Activated CD8-positive, alpha-beta T cell treated with anti-CD3 and anti-CD28 coated beads for 36 hours (primary cell): ENCODE results near the gene ZNF609. TPM values are rescaled to one million over a fixed set of nuclear protein-coding genes. Genes with fewer than 3 reads are reported as not detected.

Experiments used
- ATAC-seq: fragments of 200-7000 bp; cut with Tn5 transposase; one replicate; pipeline ENCODE4 v1.10.0; 2021; ENCODE audit warnings: mild to moderate bottlenecking, moderate library complexity
- CTCF ChIA-PET: fragments of 350-600 bp; sonication (Branson Sonifier 250); formaldehyde crosslinking; loops from one replicate; lab custom pipeline; 2021; ENCODE audit warnings: antibody characterized with exemption; lab: Charles Lee
- POLR2A ChIA-PET: fragments of 350-600 bp; sonication (Branson Sonifier 250); formaldehyde crosslinking; loops from one replicate; lab custom pipeline; 2021; ENCODE audit warnings: antibody characterized with exemption; lab: Charles Lee
- DNase-seq: peaks from one replicate; pipeline ENCODE4 v3.0.0-alpha.2; 2020
- H3K27ac Mint-ChIP-seq: one replicate; pipeline ENCODE4 v1.8.0; 2021; ENCODE audit warnings: mild to moderate bottlenecking, mixed read lengths
- H3K27me3 Mint-ChIP-seq: one replicate; pipeline ENCODE4 v1.8.0; 2021; ENCODE audit warnings: mixed read lengths
- H3K36me3 Mint-ChIP-seq: one replicate; pipeline ENCODE4 v1.8.0; 2021; ENCODE audit warnings: low read depth, mixed read lengths
- H3K4me1 Mint-ChIP-seq: one replicate; pipeline ENCODE4 v1.8.0; 2021; ENCODE audit warnings: low read depth, mixed read lengths
- H3K4me3 Mint-ChIP-seq: one replicate; pipeline ENCODE4 v1.8.0; 2021; ENCODE audit warnings: mild to moderate bottlenecking, moderate library complexity, mixed read lengths
- H3K9me3 Mint-ChIP-seq: one replicate; pipeline ENCODE4 v1.8.0; 2021; ENCODE audit warnings: mixed read lengths
- CTCF ChIP-seq: fragments of 200-600 bp; IDR thresholded peaks from one replicate; pipeline ENCODE4 v1.8.0; 2022; ENCODE audit warnings: antibody characterized with exemption, mild to moderate bottlenecking
- intact Hi-C: fragments of 100-400 bp; cut with micrococcal nuclease; formaldehyde crosslinking; loops from one replicate; pipeline ENCODE4 v1.10.0; 2022
- total RNA-seq, 2 experiments: library from RNA; stranded (reverse); gene quantifications; one replicate each; pipeline ENCODE4 v1.2.3, GENCODE V29; 2021

ZNF609 gene
- total RNA-seq, 2 experiments from 2014 or later, result 37.2 to 39.6 TPM

DNA sequence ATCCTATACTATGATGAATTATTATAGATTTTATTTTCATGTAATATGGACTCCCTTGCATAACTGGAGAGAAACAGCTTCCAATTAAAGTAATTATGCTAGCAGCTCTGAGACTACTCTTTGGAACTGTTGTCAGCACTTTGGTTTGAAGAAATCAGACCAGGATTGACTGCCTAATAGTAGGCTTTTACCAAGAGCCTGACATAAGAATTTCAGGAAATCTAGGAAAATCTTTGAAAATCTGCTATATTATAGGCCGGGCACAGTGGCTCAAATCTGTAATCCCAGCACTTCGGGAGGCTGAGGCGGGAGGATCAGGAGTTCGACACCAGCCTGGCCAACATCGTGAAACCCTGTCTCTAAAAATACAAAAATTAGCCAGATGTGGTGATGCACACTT lies 62.9 kb downstream of the ZNF609 start:
- CTCF ChIA-PET, result interaction anchor here (1.1 kb wide), 1 partner anchor 9 kb away, joined by 3 read pairs; no protein-coding TSS in a partner anchor

DNA sequence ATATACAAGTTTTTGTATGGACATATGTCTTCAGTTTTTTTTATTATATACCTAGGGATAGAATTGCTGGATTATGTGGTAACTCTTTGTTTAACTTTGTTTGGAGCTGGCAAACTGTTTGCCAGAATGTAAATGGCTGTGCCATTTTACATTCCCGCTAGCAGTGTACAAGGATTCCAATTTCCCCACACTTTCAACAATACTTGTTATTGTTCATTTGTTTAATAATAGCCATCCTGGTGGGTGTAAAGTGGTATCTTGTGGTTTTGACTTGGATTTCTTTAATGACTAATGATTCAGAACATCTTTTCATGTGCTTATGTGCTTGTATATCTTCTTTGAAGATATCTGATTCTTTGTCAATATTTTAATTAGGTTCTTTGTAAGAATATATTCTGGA lies 64.4 kb downstream of the ZNF609 start:
- Mint-ChIP-seq H3K9me3 (no peaks in the 10 kb centered on the region), H3K27ac (no peak overlapping the region), H3K36me3 (peaks cover 20% of the 10 kb centered on the region), H3K27me3 (no peaks in the 10 kb centered on the region), H3K4me1 (peaks cover 57% of the 10 kb centered on the region), H3K4me3 (no peak overlapping the region)
- DNase-seq, result no peak
- intact Hi-C loops, result no loop called here
- CTCF ChIA-PET, result interaction anchor here (2.1 kb wide), 1 partner anchor 12 kb away, joined by 4 read pairs; no protein-coding TSS in a partner anchor
- POLR2A ChIA-PET, result no interaction called here
- ATAC-seq, result no peak
- TF ChIP-seq CTCF, result no peak

More for the DNA sequence above, 62.9 kb downstream of the ZNF609 start:
- H3K4me1 Mint-ChIP-seq, result peaks cover 59% of the 10 kb centered on the region
- no peaks in the 10 kb centered on the region for H3K9me3 Mint-ChIP-seq
- ATAC-seq (no peak), DNase-seq (no peak)
- peaks cover 10% of the 10 kb centered on the region for H3K36me3 Mint-ChIP-seq
- H3K27ac Mint-ChIP-seq, result no peak overlapping the region
- TF ChIP-seq CTCF, result no peak
- intact Hi-C loops, result no loop called here
- no peaks in the 10 kb centered on the region for H3K27me3 Mint-ChIP-seq
- H3K4me3 Mint-ChIP-seq, result no peak overlapping the region
- POLR2A ChIA-PET, result no interaction called here

- Mint-ChIP-seq H3K36me3 (peaks cover 25% of the 10 kb centered on the region), H3K4me1 (peaks cover 65% of the 10 kb centered on the region), H3K9me3 (no peaks in the 10 kb centered on the region), H3K27ac (no peak overlapping the region), H3K27me3 (no peaks in the 10 kb centered on the region), H3K4me3 (no peak overlapping the region)
- ATAC-seq (no peak), DNase-seq (no peak)
- ChIA-PET CTCF (interaction anchor here (0.7 to 2.1 kb wide), 3 partner anchors 11 to 18 kb away, joined by 3 to 4 read pairs (median 3); no protein-coding TSS in a partner anchor), POLR2A (no interaction called here)
- no peak for TF ChIP-seq CTCF
- intact Hi-C loops, result no loop called here
These were observed 65.6 kb downstream of the ZNF609 start for GRCh38 chr15:64525828-64526530.

DNA sequence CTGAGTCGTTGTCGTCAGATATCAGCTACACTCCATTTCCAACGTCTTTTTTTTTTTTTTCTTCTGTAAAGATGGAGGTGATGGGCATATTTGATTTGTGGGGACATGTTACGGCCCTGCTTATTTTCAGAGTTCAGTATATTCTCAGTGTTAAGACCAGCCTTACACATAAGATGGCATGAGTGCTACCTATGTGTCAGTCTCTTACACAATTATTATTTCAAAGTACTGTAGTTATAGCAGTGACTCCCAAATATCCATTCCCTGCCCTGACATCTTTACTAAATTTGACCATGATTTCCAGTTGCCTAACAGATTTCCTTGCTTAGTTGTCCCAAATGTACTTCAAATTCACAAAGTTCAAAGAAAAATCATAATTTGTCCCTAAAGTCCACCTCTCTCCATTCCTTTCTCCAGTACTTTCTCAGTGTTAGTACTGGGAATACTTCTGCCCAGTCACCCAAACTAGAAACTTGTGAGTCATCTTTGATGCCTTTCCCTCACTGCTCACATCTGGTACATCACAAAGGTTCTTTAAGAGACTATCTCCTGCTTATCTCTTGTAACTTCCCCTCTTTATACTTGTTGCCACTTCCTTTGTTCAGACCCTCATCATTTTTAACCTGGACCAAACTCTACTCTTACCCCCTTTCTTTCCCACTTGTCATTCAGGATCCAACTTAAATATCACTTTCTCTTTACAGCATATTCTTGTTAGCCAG lies 67.0 kb downstream of the ZNF609 start:
- Mint-ChIP-seq H3K4me3 (no peak overlapping the region), H3K4me1 (peaks cover 61% of the 10 kb centered on the region), H3K27ac (peak overlapping the region; percentile 16), H3K27me3 (no peaks in the 10 kb centered on the region), H3K36me3 (peaks cover 26% of the 10 kb centered on the region), H3K9me3 (peaks cover 1% of the 10 kb centered on the region)
- POLR2A ChIA-PET, result interaction anchor here (0.6 kb wide), 1 partner anchor 140 kb away, joined by 3 read pairs; no protein-coding TSS in a partner anchor
- TF ChIP-seq CTCF, result no peak
- peak; percentile 46 for ATAC-seq
- no peak for DNase-seq
- CTCF ChIA-PET, result interaction anchor here (0.8 to 1.1 kb wide), 2 partner anchors 14 to 26 kb away, joined by 3 read pairs; no protein-coding TSS in a partner anchor
- intact Hi-C loops, result no loop called here

- Mint-ChIP-seq H3K27ac (no peak overlapping the region), H3K4me3 (no peak overlapping the region), H3K36me3 (peaks cover 32% of the 10 kb centered on the region), H3K27me3 (no peaks in the 10 kb centered on the region), H3K4me1 (peaks cover 71% of the 10 kb centered on the region), H3K9me3 (peaks cover 4% of the 10 kb centered on the region)
- intact Hi-C loops, result no loop called here
- ChIA-PET POLR2A (no interaction called here), CTCF (no interaction called here)
- ATAC-seq, result no peak
- no peak for TF ChIP-seq CTCF
- DNase-seq, result no peak
These were observed 68.5 kb downstream of the ZNF609 start for GRCh38 chr15:64528871-64529270.
